Measurements from ENCODE around the gene ANKRD28.

Gene ANKRD28

DNA sequence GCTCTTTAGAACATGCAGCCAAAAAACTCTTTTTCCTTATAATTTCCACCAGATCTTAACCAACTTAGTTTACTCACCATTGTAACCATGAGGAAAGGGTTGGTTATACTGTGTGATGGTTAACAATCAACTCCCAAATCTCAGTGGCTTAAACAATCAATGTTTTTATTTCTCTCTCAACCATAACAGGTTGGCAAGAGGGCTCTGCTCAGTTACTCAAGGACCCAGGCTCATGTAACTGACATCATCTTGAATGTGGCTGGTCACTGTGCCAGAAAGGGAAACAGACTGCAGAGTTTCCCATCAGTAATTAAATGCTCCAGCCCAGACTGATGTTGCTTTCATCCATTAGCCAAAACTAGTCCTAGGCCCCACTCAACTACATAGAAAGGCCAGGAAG is 69.0 kb downstream of the ANKRD28 start:
- H3K4me1 ChIP-seq (ENCODE audit: control insufficient read depth, insufficient read depth, low read length), result peaks cover 6% of the 10 kb centered on the region
- no peaks in the 10 kb centered on the region for H3K36me3 ChIP-seq (ENCODE audit: control insufficient read depth, insufficient read depth, low read length)
- H3K4me3 ChIP-seq (ENCODE audit: insufficient read depth, low read depth, low read length), result no peak overlapping the region
- no peaks in the 10 kb centered on the region for H3K9me3 ChIP-seq (ENCODE audit: control insufficient read depth, low read length)
- H3K27me3 ChIP-seq (ENCODE audit: control insufficient read depth, insufficient read depth, low read length, poor library complexity, severe bottlenecking), result no peaks in the 10 kb centered on the region
- H3K27ac ChIP-seq (ENCODE audit: insufficient read depth, low read depth, low read length, poor library complexity, severe bottlenecking), result no peak overlapping the region

DNA sequence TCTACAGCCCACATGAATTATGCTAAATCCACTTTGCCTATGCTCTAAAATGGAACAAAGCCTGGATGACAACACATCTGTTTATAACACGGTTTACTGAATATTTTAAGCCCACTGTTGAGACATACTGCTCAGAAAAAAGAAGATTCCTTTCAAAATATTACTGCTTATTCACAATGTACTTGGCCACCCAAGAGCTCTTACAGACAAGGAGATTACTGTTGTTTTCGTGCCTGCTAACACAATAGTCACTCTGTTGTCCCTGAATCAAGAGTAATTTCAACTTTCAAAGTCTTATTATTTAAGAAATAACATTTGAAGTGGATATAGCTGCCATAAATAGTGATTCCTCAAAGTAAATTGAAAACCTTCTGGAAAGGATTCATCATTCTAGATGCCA is 70.9 kb downstream of the ANKRD28 start:
- WGBS, 2 experiments, result 92 to 96% methylated on average over 2 of the region's 2 CpGs
- H3K4me1 ChIP-seq (ENCODE audit: control insufficient read depth, insufficient read depth, low read length), result peaks cover 6% of the 10 kb centered on the region
- no peaks in the 10 kb centered on the region for H3K36me3 ChIP-seq (ENCODE audit: control insufficient read depth, insufficient read depth, low read length)
- H3K27me3 ChIP-seq (ENCODE audit: control insufficient read depth, insufficient read depth, low read length, poor library complexity, severe bottlenecking), result no peaks in the 10 kb centered on the region
- no peak overlapping the region for H3K4me3 ChIP-seq (ENCODE audit: insufficient read depth, low read depth, low read length)
- H3K9me3 ChIP-seq (ENCODE audit: control insufficient read depth, low read length), result no peaks in the 10 kb centered on the region
- no peak overlapping the region for H3K27ac ChIP-seq (ENCODE audit: insufficient read depth, low read depth, low read length, poor library complexity, severe bottlenecking)

DNA sequence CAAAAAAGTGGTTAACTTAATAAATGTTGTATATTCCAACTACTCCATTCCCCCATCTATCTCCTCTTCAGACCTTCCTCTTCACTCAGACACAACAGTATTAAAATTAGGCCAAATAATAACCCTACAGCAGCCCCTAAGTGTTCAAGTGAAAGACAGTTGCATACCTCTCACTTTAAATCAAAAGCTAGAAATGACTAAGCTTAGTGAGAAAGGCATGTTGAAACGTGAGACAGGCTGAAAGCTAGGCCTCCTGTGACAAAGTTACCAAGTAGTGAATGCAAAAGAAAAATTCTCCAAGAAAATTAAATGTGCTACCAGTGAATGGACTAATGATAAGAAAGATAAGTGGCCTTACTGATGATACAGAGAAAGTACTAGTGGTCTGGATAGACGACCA is 71.7 kb downstream of the ANKRD28 start:
- no peaks in the 10 kb centered on the region for H3K36me3 ChIP-seq (ENCODE audit: control insufficient read depth, insufficient read depth, low read length)
- no peak overlapping the region for H3K27ac ChIP-seq (ENCODE audit: insufficient read depth, low read depth, low read length, poor library complexity, severe bottlenecking)
- 75 to 79% methylated on average over 2 of the region's 2 CpGs for WGBS, 2 experiments
- H3K4me1 ChIP-seq (ENCODE audit: control insufficient read depth, insufficient read depth, low read length), result peaks cover 6% of the 10 kb centered on the region
- H3K4me3 ChIP-seq (ENCODE audit: insufficient read depth, low read depth, low read length), result no peak overlapping the region
- no peaks in the 10 kb centered on the region for H3K9me3 ChIP-seq (ENCODE audit: control insufficient read depth, low read length)
- no peaks in the 10 kb centered on the region for H3K27me3 ChIP-seq (ENCODE audit: control insufficient read depth, insufficient read depth, low read length, poor library complexity, severe bottlenecking)

DNA sequence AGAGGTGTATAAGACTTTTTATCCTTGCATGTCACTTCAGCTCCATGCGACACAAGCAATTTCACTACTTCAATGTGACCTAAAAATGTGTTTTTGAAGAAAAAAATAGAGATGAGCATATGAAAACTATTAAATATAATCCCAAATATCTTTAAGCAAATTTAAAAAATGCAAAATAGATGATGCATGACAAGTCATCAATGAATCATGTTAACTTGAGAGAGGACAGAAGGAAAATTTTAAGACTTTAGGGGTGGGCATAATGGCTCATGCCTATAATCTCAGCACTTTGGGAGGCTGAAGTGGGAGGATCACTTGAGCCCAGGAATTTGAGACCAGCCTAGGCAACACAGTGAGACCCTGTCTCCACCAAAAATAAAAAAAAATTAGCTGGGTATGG is 73.3 kb downstream of the ANKRD28 start:
- H3K27me3 ChIP-seq (ENCODE audit: control insufficient read depth, insufficient read depth, low read length, poor library complexity, severe bottlenecking), result no peaks in the 10 kb centered on the region
- no peaks in the 10 kb centered on the region for H3K36me3 ChIP-seq (ENCODE audit: control insufficient read depth, insufficient read depth, low read length)
- H3K4me1 ChIP-seq (ENCODE audit: control insufficient read depth, insufficient read depth, low read length), result peaks cover 6% of the 10 kb centered on the region
- WGBS, 2 experiments, result no CpG with 5 or more reads among the region's 1 CpG
- H3K9me3 ChIP-seq (ENCODE audit: control insufficient read depth, low read length), result no peaks in the 10 kb centered on the region
- H3K4me3 ChIP-seq (ENCODE audit: insufficient read depth, low read depth, low read length), result no peak overlapping the region
- H3K27ac ChIP-seq (ENCODE audit: insufficient read depth, low read depth, low read length, poor library complexity, severe bottlenecking), result no peak overlapping the region

DNA sequence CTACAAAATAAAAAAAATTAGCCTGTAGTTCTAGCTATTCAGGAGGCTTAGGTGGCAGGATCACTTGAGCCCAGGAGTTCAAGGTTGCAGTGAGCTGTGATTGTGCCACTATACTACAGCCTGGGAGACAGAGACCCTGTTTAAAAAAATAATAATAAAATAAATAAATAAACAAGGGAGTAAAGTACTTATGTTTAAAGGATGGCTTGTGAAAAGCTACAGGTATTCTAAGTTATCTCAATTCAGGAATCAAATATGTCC is 74.2 kb downstream of the ANKRD28 start:
- no peaks in the 10 kb centered on the region for H3K36me3 ChIP-seq (ENCODE audit: control insufficient read depth, insufficient read depth, low read length)
- no peak overlapping the region for H3K27ac ChIP-seq (ENCODE audit: insufficient read depth, low read depth, low read length, poor library complexity, severe bottlenecking)
- no peaks in the 10 kb centered on the region for H3K9me3 ChIP-seq (ENCODE audit: control insufficient read depth, low read length)
- H3K27me3 ChIP-seq (ENCODE audit: control insufficient read depth, insufficient read depth, low read length, poor library complexity, severe bottlenecking), result no peaks in the 10 kb centered on the region
- peaks cover 6% of the 10 kb centered on the region for H3K4me1 ChIP-seq (ENCODE audit: control insufficient read depth, insufficient read depth, low read length)
- no peak overlapping the region for H3K4me3 ChIP-seq (ENCODE audit: insufficient read depth, low read depth, low read length)

DNA sequence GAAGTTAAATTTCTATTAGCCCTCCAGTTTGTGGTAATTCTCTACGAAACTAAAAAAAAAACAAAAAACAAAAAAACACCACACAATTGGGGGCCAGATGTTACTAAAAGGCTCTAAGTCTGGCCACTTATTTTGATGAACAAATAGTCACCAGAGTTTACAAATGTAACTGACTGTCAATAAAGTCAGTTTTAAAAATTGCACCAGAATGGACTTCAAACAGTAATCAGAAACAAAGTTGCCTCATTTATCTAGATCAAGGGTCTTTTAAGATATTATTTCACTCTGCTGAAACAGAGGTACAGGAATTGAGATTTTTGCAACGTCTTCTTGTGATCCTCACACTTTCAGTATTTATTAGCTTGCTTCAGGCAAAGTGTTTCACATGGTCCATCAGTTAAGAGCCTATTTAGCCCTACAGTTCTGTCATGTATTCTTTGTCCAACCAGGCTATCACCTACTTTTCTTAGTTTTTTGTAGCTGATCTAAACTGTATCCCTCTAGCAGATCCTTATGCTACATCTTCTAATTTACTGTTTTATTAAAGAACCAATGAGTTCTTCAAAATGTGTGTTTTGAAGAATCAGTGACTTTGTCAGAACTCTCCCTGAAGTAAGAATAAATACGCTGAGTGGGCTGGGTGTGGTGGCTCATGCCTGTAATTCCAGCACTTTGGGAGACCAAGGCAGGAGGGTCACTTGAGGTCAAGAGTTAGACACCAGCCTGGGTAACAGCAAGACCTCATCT is 74.7 kb downstream of the ANKRD28 start:
- Histone ChIP-seq H3K4me3 (ENCODE audit: insufficient read depth, low read depth, low read length) (no peak overlapping the region), H3K36me3 (ENCODE audit: control insufficient read depth, insufficient read depth, low read length) (no peaks in the 10 kb centered on the region), H3K27ac (ENCODE audit: insufficient read depth, low read depth, low read length, poor library complexity, severe bottlenecking) (no peak overlapping the region), H3K9me3 (ENCODE audit: control insufficient read depth, low read length) (no peaks in the 10 kb centered on the region), H3K4me1 (ENCODE audit: control insufficient read depth, insufficient read depth, low read length) (peaks cover 6% of the 10 kb centered on the region), H3K27me3 (ENCODE audit: control insufficient read depth, insufficient read depth, low read length, poor library complexity, severe bottlenecking) (no peaks in the 10 kb centered on the region)
- WGBS, 2 experiments, result 61 to 66% methylated on average over 3 of the region's 3 CpGs

DNA sequence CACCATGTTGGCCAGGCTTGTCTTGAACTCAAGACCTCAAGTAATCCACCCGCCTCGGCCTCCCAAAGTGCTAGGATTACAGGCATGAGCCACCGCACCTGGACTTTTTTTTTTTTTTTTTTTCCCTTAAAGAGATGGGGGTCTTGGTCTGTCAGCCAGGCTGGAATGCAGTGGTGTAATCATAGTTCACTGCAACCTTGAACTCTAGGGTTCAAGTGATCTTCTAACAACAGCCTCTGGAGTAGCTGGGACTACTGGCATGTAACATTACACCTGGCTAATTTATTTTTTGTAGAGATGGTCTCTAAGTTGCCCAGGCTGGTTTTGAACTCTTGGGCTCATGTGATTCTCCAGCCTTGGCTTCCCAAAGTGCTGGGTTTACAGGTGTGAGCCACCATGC is 81.6 kb downstream of the ANKRD28 start:
- Histone ChIP-seq H3K36me3 (ENCODE audit: control insufficient read depth, insufficient read depth, low read length) (no peaks in the 10 kb centered on the region), H3K4me1 (ENCODE audit: control insufficient read depth, insufficient read depth, low read length) (no peaks in the 10 kb centered on the region), H3K4me3 (ENCODE audit: insufficient read depth, low read depth, low read length) (no peak overlapping the region), H3K27ac (ENCODE audit: insufficient read depth, low read depth, low read length, poor library complexity, severe bottlenecking) (no peak overlapping the region), H3K27me3 (ENCODE audit: control insufficient read depth, insufficient read depth, low read length, poor library complexity, severe bottlenecking) (no peaks in the 10 kb centered on the region), H3K9me3 (ENCODE audit: control insufficient read depth, low read length) (no peaks in the 10 kb centered on the region)
- 92 to 97% methylated on average over 3 of the region's 3 CpGs for WGBS, 2 experiments

DNA sequence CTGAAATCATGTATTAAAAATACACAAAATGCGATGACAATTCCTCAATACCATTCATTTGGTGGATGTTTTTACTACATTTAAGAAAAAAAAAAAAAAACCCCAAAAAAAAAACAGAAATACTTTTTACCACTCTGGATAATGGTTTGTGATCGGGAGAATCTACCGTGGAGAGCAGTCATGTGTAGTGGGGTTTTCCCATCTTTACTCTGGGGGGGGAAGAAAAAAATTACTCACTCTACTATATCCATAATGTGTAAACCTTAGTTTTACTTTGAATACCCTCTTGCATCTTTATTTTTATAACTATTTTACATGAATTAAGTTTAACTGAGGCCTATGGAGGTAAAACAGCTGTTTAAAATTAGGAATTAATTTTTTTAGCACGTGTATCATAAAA is 83.3 kb downstream of the ANKRD28 start:
- H3K36me3 ChIP-seq (ENCODE audit: control insufficient read depth, insufficient read depth, low read length), result peaks cover 3% of the 10 kb centered on the region
- no CpG with 5 or more reads among the region's 4 CpGs for WGBS, 2 experiments

DNA sequence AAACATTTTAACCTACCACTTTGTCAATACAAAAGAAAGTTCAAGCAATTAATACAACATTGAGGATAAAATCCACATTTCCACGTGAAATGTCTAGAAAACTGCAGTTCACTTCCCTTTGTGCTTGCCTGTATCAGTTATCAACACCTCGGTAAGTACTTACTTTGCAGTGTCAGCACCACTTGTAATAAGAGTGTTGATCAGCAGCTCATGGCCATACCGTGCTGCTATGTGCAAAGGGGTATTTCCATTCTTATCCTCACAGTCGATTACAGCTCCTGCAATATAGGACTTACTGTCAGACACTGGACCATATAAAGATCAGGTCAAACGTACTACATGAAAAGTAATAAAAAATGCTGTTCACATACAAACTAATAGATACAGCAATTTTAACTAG is 84.4 kb downstream of the ANKRD28 start:
- Histone ChIP-seq H3K27ac (ENCODE audit: insufficient read depth, low read depth, low read length, poor library complexity, severe bottlenecking) (no peak overlapping the region), H3K9me3 (ENCODE audit: control insufficient read depth, low read length) (no peaks in the 10 kb centered on the region), H3K27me3 (ENCODE audit: control insufficient read depth, insufficient read depth, low read length, poor library complexity, severe bottlenecking) (no peaks in the 10 kb centered on the region), H3K36me3 (ENCODE audit: control insufficient read depth, insufficient read depth, low read length) (peaks cover 3% of the 10 kb centered on the region), H3K4me1 (ENCODE audit: control insufficient read depth, insufficient read depth, low read length) (no peaks in the 10 kb centered on the region), H3K4me3 (ENCODE audit: insufficient read depth, low read depth, low read length) (no peak overlapping the region)
- WGBS, 2 experiments, result 88 to 96% methylated on average over 5 of the region's 5 CpGs

More for the DNA sequence above, 83.3 kb downstream of the ANKRD28 start:
- Histone ChIP-seq H3K4me3 (ENCODE audit: insufficient read depth, low read depth, low read length) (no peak overlapping the region), H3K4me1 (ENCODE audit: control insufficient read depth, insufficient read depth, low read length) (no peaks in the 10 kb centered on the region), H3K9me3 (ENCODE audit: control insufficient read depth, low read length) (no peaks in the 10 kb centered on the region), H3K27me3 (ENCODE audit: control insufficient read depth, insufficient read depth, low read length, poor library complexity, severe bottlenecking) (no peaks in the 10 kb centered on the region), H3K27ac (ENCODE audit: insufficient read depth, low read depth, low read length, poor library complexity, severe bottlenecking) (no peak overlapping the region)

DNA sequence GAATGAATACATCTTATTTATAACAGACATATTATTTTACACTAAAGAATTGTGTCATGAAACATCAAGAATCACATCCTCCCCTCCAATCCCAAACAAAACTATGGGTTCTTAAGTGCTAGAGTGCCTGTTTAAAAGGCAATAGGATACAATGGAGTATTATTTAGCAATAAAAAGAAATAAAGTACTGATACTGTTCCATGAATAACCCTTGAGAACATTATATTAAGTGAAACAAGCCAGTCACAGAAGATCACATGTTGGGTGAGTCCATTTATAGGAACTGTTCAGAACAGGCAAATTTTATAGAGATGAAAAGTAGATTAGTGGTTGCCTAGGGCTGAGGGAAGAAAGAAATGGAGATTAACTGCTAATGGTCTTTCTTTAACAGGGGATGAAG is 86.5 kb downstream of the ANKRD28 start:
- no peak overlapping the region for H3K27ac ChIP-seq (ENCODE audit: insufficient read depth, low read depth, low read length, poor library complexity, severe bottlenecking)
- no peak overlapping the region for H3K4me3 ChIP-seq (ENCODE audit: insufficient read depth, low read depth, low read length)
- no peaks in the 10 kb centered on the region for H3K4me1 ChIP-seq (ENCODE audit: control insufficient read depth, insufficient read depth, low read length)
- peaks cover 6% of the 10 kb centered on the region for H3K36me3 ChIP-seq (ENCODE audit: control insufficient read depth, insufficient read depth, low read length)
- no peaks in the 10 kb centered on the region for H3K27me3 ChIP-seq (ENCODE audit: control insufficient read depth, insufficient read depth, low read length, poor library complexity, severe bottlenecking)
- no peaks in the 10 kb centered on the region for H3K9me3 ChIP-seq (ENCODE audit: control insufficient read depth, low read length)

Data from ectodermal cell (in vitro differentiated cells).